Measurements from ENCODE around the gene UBXN11. TPM values are rescaled to one million over a fixed set of nuclear protein-coding genes. Genes with fewer than 3 reads are reported as not detected.

Gene UBXN11
- total and polyA plus RNA-seq, 2 of the 13 experiments (the other 11 are each of a cell fraction or from before 2014, with no cell fraction given) = 9.3 to 10.4 TPM

- no peak for TF ChIP-seq ZNF512 (CRISPR knock-in tag; IDR thresholded peaks at IDR 0.05)
- no peak for TF ChIP-seq GMEB1 (CRISPR knock-in tag; IDR thresholded peaks at IDR 0.05; ENCODE audit: borderline replicate concordance)
- no peak for TF ChIP-seq ZNF639 (CRISPR knock-in tag; conservative IDR thresholded peaks at IDR 0.05)
- no peak for TF ChIP-seq ZNF709 (CRISPR knock-in tag; IDR thresholded peaks at IDR 0.05)
- TF ChIP-seq ATAD3A (CRISPR knock-in tag; IDR thresholded peaks at IDR 0.05) = no peak; the same call in 1 of the 2 replicates
- TF ChIP-seq SUZ12 (IDR thresholded peaks at IDR 0.05; ENCODE audit: low read depth, low read length) = peak; percentile 31; the same call in 1 of the 2 replicates
- no peak for TF ChIP-seq ZNF672 (CRISPR knock-in tag; IDR thresholded peaks at IDR 0.05)
- no peak for TF ChIP-seq ZNF235 (CRISPR knock-in tag; IDR thresholded peaks at IDR 0.05; ENCODE audit: borderline replicate concordance)
- TF ChIP-seq PHF20 (CRISPR knock-in tag; IDR thresholded peaks at IDR 0.05) = peak; percentile 70
- TF ChIP-seq IKZF4 (CRISPR knock-in tag; IDR thresholded peaks at IDR 0.05; ENCODE audit: borderline replicate concordance, low read depth, not compliant biosample characterization) = no peak
- no peak for TF ChIP-seq ZNF441 (CRISPR knock-in tag; IDR thresholded peaks at IDR 0.05; ENCODE audit: borderline replicate concordance)
- TF ChIP-seq CSRNP1 (CRISPR knock-in tag; IDR thresholded peaks at IDR 0.05) = 0 out of 2 replicates have a peak, but pooled peaks have one; percentile 28
- TF ChIP-seq ZFP37 (CRISPR knock-in tag; IDR thresholded peaks at IDR 0.05; ENCODE audit: borderline replicate concordance) = no peak
- no peak for TF ChIP-seq ZNF644 (CRISPR knock-in tag; IDR thresholded peaks at IDR 0.05; ENCODE audit: low read depth)
- no peak for TF ChIP-seq STAT6 (CRISPR knock-in tag; IDR thresholded peaks at IDR 0.05; ENCODE audit: borderline replicate concordance)
- TF ChIP-seq CREBL2 (CRISPR knock-in tag; IDR thresholded peaks at IDR 0.05; ENCODE audit: borderline replicate concordance) = no peak
- no peak for TF ChIP-seq TEAD2 (CRISPR knock-in tag; IDR thresholded peaks at IDR 0.05)
- peak; percentile 94; the same call in 2 of the 3 replicates for TF ChIP-seq MXI1 (IDR thresholded peaks at IDR 0.05; ENCODE audit: borderline replicate concordance, low read depth, low read length)
- TF ChIP-seq ATM (IDR thresholded peaks at IDR 0.05; ENCODE audit: borderline replicate concordance) = no peak
Observed at GRCh38 chr1:26306290-26307229, at the start of gene UBXN11 (continued).
